ENCODE results near the gene CLIC5.

- TF ChIP-seq, protein P1, sequence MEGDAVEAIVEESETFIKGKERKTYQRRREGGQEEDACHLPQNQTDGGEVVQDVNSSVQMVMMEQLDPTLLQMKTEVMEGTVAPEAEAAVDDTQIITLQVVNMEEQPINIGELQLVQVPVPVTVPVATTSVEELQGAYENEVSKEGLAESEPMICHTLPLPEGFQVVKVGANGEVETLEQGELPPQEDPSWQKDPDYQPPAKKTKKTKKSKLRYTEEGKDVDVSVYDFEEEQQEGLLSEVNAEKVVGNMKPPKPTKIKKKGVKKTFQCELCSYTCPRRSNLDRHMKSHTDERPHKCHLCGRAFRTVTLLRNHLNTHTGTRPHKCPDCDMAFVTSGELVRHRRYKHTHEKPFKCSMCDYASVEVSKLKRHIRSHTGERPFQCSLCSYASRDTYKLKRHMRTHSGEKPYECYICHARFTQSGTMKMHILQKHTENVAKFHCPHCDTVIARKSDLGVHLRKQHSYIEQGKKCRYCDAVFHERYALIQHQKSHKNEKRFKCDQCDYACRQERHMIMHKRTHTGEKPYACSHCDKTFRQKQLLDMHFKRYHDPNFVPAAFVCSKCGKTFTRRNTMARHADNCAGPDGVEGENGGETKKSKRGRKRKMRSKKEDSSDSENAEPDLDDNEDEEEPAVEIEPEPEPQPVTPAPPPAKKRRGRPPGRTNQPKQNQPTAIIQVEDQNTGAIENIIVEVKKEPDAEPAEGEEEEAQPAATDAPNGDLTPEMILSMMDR (IDR thresholded peaks at IDR 0.05; ENCODE audit: insufficient read depth, low read depth, low read length), result no peak
- TF ChIP-seq EZH2 (IDR thresholded peaks at IDR 0.05; ENCODE audit: insufficient read depth, low read length), result no peak
Measured at GRCh38 chr6:46062312-46062711, 46.7 kb upstream of the CLIC5 start.

Data from astrocyte (in vitro differentiated cells and primary cell).